H54 (cell line): ENCODE measurements around the gene PDE6H.

ENCODE experiments used
- DNase-seq: peaks from one replicate; pipeline ENCODE4 v3.0.0; 2011; ENCODE audit warnings: low spot score, mixed read lengths; ENCODE audit not compliant: insufficient read length
- FAIRE-seq: peaks from 3 replicates; lab custom pipeline; 2011; peaks lifted over from hg19 to GRCh38; lab: Jason Lieb, UNC
- POLR2A ChIP-seq: IDR thresholded peaks from 2 replicates; pipeline ENCODE4 v1.6.1; 2011; ENCODE audit warnings: low read depth, mild to moderate bottlenecking, low read length

PDE6H gene

DNA sequence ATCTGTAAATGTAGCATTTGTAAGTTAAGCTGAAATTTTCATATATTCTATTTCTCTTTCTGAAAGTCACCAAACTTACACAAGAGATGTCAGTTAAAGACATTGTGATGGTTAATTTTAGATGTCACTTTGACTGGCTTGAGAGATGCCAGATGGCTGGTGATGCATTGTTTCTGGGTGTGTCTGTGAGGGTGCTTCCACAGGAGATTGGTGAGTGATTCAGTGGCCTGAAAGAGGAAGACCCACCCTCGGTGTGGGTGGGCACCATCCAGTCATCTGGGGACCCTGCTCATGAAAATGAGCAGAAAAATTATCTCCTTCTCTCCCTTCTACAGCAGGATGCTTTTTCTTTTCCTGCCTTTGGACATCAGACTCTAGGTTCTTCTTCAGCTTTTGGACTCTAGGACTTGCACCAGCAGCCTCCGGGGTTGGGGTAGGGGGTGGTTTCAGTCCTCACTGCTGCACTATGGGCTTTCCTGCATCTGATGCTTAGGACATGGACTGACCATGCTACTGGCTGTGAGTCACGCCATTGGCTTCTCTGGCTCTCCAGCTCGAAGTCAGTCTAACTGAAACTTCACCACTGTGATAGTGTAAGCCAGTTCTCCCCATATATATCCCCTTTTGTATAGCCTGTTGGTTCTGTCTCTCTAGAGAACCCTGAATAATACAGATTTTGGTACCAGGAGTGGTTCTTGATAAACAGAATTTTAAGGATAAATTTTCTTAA lies 20.9 kb downstream of the PDE6H start:
- DNase-seq (peak; percentile 7), FAIRE-seq (no peak)
- no peak for TF ChIP-seq POLR2A

DNA sequence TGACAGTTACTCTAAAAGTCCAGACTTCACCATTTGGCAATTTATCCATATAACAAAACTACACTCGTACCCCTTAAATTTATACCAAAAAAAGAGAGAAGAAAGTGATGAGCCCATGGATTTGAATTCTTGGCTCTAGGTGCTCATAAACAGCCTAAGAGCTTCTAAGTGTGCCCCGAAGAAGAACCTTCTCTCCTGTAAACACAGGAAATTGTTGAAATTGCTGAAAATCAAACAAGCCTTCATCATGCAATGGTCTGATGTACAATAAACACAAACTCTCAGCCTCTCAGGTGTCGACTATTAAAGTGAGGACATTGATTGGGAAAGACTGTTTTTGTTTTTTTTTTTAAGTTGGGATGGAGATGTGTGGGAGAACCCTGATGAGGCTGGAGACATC lies 21.8 kb downstream of the PDE6H start:
- FAIRE-seq, result no peak
- no peak for TF ChIP-seq POLR2A
- no peak for DNase-seq

DNA sequence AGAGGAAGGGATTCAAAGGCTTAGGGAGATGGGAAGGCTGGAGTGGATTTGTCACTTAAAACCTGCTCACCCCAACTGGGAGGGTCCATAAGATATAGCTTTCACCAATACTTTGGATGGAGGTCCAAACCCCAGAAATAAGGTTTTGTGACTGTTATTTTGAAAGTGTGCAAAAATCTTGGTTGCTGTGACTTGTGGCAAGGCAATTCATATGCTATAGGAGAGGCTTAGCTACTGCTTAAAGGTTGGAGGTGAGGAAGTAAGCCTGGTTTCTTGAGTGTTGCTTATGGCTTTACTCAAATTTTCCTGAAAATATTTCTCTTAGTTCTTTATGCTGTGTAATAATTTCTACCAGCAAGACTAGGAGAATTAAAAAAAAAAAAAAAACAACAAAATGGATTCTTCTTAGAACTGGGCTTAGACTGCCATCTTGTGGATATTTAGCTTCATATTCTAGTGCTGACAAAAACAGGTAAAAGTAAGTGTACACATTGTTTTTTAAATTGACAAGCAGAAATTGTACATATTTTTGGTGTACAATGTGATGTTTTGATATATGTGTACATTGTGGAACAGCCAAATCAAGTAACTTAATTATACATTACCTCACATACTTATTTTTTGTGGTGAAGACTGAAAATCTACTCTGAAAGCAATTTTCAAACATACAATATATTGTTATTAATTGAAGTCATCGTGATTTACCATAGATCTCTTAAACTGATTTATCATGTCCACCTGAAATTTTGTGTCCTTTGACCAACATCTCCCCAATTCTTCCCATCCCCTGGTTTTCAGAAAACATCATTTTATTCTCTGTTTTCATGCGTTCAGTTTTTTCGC lies 23.0 kb downstream of the PDE6H start:
- TF ChIP-seq POLR2A, result no peak
- DNase-seq (no peak), FAIRE-seq (peak; percentile 41)

DNA sequence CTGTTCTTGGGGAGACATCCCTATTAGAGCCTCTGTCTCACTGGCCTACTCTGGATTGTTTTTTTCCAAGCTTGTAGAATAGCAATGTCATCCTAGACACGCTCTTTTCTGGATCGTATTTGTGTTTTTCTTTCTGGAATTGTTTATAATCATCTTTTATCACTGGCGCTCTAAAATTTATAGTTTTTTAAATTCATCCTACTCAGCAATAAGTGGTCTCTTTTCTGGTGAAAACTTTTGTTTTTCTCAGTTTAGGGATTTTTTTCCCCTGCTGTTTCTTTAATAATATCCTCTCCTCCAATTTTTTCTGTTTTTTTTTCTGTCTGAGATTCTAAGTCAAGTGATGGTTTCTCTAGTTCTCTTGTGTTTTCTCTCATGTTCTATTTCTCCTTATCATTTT lies 25.2 kb downstream of the PDE6H start:
- TF ChIP-seq POLR2A, result no peak
- DNase-seq (no peak), FAIRE-seq (no peak)

DNA sequence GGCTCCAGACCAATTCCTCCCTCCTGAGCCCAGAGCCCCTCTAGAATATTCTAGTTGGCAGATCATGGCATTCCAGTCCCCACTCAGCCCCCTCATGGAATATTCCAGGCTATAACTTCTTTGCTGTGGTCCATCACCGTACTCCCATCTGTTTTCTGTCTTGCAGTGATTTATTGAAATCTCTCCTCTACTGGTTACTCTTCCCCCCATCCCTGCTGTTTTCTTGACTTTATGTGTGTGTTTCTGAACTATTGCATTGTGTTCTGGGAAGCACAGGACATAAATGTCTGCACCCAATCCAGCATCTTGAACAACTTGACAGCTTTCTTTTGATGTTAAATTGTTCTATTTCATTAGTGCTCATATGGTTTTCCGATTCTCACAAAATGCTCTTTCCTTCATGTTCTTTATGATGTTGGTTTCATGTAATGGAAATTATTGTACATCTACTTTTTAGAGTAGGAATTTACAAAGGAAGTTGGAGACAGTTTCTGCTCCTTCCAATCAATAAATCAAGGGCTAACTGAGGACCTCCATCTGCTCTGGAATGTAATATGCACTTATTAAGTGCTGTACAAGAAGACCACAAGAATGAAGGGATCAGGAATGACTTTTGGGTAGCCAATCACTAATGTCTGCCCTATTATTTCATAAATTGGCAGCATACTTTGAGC lies 26.3 kb downstream of the PDE6H start:
- DNase-seq (no peak), FAIRE-seq (no peak)
- TF ChIP-seq POLR2A, result no peak

DNA sequence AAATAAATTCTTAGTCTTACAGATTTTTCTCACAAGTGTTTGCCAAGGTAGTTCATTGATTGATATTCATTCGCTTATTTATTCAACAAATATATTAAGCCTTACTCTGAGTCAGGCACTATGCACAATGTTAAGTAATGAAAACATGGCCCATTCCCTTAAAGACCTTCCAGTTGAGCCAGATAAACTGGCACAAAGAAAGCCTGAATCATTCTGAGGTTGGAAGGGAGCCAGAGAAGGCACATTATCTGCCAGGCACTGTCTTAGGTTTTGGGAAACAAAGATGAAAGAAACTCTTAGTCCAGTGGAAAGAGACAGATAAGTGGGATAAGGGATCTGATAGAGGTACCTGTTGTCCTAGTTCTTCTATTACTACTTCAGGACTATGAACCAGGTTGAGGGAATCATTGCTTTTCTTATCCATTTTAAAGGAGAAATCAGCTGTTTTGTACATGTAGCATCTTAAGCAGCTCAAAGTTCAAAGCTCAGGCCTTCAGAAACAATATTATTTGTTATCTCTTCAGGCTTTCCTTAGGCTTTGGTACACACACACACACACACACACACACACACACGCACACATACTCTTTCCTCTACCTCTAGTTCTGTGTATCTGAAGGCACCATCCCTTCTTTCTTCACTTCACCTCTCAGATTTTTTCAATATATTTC lies 27.0 kb downstream of the PDE6H start:
- DNase-seq (no peak), FAIRE-seq (no peak)
- TF ChIP-seq POLR2A, result no peak

DNA sequence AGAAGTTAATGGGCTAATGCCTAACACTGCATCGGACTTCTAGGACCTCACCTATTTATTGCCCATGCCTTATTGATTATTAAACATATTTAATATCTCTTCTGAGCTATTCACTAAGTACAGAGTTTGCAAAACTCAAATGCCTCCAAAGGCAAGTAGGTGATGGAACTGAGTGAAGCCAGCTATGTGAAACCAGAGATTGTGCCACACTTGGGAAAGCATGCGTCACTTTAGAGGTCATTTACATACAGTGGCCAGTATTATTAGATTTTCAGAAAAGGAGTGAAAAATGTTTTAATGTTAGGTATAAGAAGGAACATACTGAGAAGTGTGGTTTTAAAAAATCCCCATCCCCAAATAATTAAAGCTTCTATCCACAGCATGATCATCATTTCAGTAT lies 27.7 kb downstream of the PDE6H start:
- FAIRE-seq (no peak), DNase-seq (no peak)
- no peak for TF ChIP-seq POLR2A

DNA sequence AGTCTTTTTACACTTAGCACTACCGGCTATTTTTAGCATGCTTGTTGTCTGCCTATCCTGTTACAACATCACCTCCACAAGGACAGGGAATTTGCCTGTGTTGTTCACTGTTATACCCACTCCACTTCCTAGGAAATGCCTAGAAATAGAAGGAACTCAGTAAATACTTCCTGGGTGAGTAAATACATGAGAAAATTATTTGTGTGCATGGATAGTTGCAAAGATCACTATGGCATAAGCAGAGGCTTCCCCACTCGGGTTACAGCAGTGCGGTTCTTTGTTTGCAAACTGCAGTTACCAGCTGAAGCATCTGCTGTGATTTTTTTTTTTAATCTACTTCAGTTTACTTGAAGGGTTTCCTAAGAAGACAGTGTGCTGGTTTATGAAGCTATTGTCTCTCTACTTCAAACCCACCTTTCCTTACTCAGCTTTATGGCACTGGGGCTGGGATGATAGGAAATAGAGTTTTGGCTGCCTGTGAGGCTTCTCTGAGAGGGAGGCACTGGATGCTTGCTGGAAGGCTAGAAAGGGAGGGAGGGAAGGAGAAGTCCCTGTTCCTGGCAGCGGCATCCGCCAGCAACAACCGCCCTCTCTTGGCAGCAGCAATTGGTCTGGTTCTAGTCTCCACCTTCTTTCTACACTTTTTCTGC lies 29.0 kb downstream of the PDE6H start:
- TF ChIP-seq POLR2A, result no peak
- DNase-seq, result no peak
- FAIRE-seq, result no peak

DNA sequence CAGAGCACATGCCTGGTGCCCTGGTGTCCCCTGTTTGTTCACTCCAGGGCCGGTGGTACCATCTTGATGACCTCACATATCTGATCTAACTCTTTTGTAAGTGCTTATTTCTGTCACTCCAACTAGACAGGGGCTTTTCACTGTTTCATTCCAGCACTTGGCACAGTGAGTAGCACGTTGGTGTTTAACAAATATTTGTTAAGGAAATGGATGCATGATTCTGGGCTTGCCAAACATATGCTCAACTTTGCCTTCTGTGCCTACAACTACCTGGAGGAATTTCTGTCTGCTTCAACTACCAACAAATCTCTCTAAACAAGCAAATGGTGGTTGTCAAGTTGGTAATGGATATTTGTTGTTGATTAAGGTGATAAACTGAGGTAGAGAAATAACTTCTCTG lies 31.6 kb downstream of the PDE6H start:
- DNase-seq (no peak), FAIRE-seq (no peak)

DNA sequence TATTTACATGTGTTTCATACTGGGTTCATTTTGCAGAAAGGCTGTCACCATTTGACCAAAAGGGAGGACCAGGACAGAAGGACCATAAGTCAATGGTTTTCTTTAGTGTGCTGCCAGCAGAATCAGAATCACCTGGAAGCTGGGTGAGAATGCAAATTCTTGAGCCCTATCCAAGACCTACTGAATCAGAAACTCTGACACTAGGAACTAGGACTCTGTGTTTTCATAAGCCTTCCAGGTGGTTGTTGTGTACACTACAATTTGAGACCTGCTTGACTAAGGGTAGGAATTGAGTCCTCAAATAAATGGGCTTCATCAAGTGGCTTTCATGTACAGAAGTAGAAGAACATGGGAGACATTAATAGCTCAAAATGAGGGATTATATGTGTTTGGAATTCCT lies 32.2 kb downstream of the PDE6H start:
- DNase-seq, result no peak
- no peak for TF ChIP-seq POLR2A

More for the DNA sequence above, 31.6 kb downstream of the PDE6H start:
- TF ChIP-seq POLR2A, result no peak

DNA sequence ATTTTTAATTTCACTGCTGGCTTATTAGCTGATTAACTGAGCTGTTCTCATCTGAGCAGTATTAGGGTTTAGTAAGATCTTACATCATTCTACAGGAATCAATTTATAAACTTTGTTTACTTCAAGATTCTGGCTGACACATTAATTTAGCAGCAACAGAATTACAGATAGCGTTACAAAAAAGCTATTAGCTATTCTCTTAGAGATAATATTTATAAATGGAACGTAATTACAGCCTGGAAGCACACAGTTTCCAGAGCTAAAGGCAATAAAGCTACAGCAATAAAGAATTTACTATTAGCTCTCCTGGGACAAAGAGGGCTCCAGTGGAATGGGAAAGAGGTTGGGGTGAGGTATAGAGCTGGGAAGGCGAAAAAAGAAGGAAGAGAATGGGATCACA lies 34.7 kb downstream of the PDE6H start:
- FAIRE-seq (no peak), DNase-seq (no peak)
- no peak for TF ChIP-seq POLR2A

More for the DNA sequence above, 32.2 kb downstream of the PDE6H start:
- FAIRE-seq, result no peak

DNA sequence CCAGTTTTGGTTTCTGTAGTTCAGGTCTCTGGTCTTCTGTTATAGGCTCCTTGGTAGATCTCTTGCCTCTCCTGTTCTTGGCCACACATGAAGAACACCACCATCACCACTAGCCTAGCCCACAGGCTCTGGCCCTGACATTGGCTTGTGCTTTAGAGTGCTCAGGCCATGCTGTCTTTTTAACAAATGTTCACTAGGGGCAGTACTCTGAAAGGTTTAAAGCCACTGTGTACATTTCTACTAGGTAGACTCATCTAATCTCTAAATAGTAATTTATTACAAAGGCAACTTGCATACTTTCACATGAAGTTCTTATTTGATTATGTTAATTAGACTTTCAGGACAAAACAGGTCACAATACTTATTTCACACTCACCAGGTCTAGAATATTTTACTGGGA lies 38.3 kb downstream of the PDE6H start:
- TF ChIP-seq POLR2A, result no peak
- DNase-seq (no peak), FAIRE-seq (no peak)

DNA sequence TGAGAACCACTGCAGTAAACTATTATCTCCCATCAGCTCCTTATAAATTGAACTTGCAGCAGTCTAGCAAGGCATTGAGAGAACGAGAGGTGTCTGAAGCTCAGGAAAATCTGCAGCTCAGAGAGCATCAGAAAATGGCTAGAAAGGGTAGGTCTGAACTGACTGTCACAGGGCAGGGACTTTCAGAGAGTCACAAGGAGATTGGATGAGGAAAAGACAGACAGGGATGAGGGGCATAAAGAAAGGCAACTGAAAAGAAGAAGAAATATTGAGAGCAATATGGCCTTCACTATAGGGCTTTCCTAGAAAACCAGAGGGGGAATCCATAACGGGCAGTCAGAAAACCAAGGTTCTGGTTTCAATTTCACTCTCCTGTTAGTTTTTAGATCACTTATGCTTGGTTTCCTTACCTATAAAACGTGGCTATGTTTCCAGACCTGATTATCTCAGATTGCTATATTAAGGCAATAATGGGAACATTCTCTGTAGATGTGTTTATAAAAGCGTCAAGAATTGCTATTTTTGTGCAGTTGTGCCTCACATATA lies 40.9 kb downstream of the PDE6H start:
- no peak for TF ChIP-seq POLR2A
- DNase-seq (no peak), FAIRE-seq (no peak)
